ENCODE data around the gene TGFBR2.

DNA sequence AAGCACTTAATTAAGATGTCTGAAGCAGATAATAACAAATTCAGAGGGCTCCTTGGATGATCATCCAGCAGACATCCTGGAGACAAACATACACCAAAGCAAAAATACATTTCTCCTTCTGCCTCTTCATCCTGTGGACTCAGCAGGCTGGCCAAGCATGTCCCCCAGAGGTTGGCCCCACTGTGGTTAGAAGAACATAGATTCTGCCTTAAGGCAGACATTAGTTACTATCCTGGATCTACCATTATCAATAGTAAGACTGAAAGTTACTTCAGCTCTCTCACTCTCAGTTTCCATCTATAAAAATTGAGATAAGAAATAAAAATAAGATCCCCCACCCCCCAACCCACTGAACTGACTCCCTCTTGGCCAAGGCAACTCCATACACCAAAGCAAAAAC is 28.6 kb upstream of the TGFBR2 start:
- TF ChIP-seq POLR2A (IDR thresholded peaks at IDR 0.05), result no peak
- TF ChIP-seq, protein P1, sequence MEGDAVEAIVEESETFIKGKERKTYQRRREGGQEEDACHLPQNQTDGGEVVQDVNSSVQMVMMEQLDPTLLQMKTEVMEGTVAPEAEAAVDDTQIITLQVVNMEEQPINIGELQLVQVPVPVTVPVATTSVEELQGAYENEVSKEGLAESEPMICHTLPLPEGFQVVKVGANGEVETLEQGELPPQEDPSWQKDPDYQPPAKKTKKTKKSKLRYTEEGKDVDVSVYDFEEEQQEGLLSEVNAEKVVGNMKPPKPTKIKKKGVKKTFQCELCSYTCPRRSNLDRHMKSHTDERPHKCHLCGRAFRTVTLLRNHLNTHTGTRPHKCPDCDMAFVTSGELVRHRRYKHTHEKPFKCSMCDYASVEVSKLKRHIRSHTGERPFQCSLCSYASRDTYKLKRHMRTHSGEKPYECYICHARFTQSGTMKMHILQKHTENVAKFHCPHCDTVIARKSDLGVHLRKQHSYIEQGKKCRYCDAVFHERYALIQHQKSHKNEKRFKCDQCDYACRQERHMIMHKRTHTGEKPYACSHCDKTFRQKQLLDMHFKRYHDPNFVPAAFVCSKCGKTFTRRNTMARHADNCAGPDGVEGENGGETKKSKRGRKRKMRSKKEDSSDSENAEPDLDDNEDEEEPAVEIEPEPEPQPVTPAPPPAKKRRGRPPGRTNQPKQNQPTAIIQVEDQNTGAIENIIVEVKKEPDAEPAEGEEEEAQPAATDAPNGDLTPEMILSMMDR (IDR thresholded peaks at IDR 0.05), result no peak
